ENCODE results near the gene RNASE1.

RNASE1 gene

DNA sequence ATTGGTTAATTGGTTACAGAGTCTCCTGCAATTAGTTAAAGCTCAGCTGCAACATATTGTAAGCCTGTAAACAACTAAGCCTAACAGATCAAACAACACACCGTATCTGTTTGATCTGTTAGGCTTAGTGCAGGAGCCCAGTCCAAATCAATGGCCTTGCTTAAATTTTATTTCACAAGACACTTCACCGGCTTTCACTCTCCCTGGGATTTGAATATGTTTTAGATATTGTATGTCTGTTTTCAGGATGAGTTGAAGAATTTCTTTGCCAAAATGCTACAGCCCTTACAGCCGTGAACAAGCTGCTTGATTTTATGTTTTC, 5.5 kb upstream of the RNASE1 start:
- DNase-seq (ENCODE audit: extremely low read depth in 1 of 2, low read depth in 1 of 2), result no peak

DNA sequence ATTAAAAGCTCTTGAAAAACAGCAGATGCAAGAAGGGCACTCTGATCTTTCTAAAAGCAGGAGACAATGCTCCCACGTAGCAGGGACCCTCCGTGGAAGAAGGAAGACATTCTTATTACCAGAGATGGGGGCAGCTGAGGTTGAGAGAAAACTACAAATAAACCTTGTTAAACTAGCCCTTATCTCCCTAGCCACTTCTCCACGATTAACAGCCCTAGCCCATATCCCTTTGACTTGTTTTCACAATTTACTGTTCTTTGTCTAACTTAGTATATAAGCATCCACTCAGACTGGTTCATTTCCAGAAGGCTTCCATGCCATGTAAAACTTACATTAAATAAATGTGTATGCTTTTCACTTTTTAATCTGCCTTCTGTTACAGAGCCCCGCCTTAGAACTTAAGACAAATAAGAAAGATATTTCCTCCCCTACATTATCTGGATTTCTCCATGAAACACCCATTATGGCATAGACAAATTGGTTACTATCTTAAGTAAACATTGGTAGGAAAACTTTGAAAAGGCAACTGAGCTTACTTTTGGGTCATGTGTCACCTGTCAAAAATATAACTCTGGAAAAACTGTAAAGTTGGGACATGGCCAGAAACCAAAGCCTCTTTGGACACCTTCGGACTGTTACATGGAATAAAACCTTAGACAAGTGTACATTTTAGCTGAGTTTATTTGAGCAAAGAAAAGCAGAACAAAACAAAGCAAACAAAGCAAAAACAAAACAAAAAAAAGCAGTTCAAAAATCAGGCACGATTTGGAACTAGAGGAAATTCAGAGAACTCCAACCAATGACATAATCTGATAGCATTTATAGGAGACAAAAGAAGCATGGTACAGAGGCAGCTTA, 4.9 kb upstream of the RNASE1 start:
- DNase-seq (ENCODE audit: extremely low read depth in 1 of 2, low read depth in 1 of 2), result no peak

DNA sequence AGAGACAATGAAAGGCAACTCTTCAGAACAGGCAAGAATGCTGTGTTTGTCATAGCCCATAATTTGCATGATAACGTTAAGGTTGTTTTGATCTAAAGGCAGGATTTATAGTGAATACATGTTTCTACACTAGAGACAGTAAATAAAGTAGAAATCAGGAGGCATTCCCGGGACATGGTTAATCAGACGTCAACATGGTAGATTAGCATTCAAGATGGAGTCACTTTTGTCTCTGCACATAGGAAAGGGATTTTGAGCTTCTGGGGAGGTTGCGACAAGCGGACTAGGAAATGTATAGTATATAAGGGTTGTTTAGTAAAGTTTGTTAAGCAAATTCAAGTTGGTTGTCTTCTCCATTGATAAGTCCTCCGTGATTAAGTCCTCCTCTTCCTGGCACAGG, 2.8 kb upstream of the RNASE1 start:
- no peak for DNase-seq (ENCODE audit: extremely low read depth in 1 of 2, low read depth in 1 of 2)

- DNase-seq (ENCODE audit: extremely low read depth in 1 of 2, low read depth in 1 of 2), result no peak
These were observed 579 bp upstream of the RNASE1 start for GRCh38 chr14:20803223-20803622.

GRCh38 chr14:20801726-20802125, 918 bp downstream of the RNASE1 start:
- DNase-seq (ENCODE audit: extremely low read depth in 1 of 2, low read depth in 1 of 2), result no peak

- no peak for DNase-seq (ENCODE audit: extremely low read depth in 1 of 2, low read depth in 1 of 2)
These were observed 2.6 kb downstream of the RNASE1 start for GRCh38 chr14:20799892-20800544.

DNA sequence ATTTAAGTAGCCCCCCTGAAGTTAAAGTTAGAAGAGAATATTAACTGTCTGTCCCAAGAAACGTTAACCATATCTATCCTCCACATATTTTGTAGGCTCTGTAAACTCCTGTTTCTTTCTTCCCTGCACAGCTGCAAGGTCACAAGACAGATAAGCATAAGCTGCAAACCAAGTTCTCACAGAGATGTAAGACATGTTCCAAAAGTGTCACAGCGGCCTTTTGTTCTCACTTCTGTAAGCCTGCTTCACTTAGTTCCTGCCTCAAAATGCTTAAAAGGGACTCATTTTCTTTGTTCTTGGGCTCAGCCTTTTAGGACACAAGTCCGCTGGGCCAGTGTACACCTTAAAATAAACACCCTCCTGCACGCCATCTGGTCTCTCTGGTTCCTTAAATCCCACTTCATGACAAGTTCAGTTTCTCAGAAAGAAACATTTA, 3.2 kb downstream of the RNASE1 start:
- DNase-seq (ENCODE audit: extremely low read depth in 1 of 2, low read depth in 1 of 2), result no peak

DNA sequence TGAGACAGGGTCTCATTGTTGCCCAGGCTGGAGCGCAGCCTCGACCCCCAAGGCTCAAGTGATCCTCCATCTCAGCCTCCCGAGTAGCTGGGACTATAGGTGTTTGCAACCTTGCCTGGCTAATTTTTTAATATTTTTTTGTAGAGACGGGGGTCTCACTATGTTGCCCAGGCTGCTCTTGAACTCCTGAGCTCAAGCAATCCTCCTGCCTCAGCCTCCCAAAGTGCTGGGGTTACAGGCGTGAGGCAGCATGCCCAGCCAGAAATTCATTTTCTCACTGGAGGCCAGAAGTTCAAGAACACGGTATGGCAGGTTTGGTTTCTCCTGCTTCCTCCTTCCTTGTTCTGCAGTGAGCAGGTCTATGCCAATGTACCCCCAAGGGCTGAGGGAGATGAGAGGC, 3.7 kb downstream of the RNASE1 start:
- DNase-seq (ENCODE audit: extremely low read depth in 1 of 2, low read depth in 1 of 2), result no peak

DNA sequence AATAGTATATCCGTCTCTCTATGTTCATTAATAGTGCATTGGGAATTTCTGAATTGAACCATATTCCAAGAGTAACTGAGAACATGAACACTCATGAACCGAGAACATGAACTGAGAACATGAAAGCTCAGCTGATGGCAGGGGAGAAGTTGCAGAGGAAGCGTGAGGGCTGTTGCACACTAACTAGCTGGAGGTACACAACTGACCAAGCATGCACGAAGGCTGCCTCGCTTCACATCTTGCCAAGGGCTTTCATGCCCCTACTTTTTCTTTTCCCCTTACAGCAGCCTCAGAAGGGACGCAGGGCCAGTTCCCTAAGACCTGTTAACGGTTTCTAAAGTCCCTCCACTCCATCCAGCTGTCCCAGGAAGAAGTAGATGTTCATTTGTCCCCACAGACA, 4.3 kb downstream of the RNASE1 start:
- DNase-seq (ENCODE audit: extremely low read depth in 1 of 2, low read depth in 1 of 2), result no peak

DNA sequence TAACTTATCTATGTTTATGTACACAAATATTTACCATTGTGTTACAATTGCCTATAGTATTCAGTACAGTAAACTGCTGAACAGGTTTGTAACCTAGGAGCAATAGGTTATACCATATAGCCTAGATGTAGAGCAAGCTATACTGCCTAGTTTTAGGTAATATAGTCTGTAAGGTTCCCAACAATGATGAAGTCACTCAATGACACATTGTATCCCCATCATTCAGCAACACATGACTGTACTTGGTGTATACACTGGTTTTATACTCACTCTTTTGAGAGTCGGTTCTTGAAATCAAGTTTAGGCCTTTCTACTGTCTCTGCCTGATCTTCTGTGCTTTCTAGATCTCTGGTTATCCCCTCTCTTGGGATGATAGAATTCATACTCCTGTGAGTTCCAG, 5.5 kb downstream of the RNASE1 start:
- no peak for DNase-seq (ENCODE audit: extremely low read depth in 1 of 2, low read depth in 1 of 2)

- no peak for DNase-seq (ENCODE audit: extremely low read depth in 1 of 2, low read depth in 1 of 2)
These were observed 7.8 kb downstream of the RNASE1 start for GRCh38 chr14:20794644-20795369.

DNA sequence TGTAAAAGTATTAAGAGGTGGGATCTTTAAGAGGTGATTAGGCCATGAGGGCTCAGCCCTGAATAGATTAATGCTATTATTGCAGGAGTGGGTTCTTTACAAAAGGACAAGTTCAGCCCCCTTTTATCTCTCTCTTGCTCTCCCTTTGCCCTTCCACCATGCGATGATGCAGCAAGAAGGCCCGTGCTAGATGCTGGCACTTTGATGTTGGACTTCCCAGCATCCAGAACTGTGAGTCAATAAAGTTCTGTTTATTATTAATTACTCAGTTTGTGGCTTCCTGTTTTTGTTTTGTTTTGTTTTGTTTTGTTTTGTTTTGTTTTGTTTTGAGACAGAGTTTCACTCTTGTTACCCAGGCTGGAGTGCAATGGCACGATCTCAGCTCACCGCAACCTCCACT, 10.1 kb downstream of the RNASE1 start:
- DNase-seq (ENCODE audit: extremely low read depth in 1 of 2, low read depth in 1 of 2), result no peak

DNA sequence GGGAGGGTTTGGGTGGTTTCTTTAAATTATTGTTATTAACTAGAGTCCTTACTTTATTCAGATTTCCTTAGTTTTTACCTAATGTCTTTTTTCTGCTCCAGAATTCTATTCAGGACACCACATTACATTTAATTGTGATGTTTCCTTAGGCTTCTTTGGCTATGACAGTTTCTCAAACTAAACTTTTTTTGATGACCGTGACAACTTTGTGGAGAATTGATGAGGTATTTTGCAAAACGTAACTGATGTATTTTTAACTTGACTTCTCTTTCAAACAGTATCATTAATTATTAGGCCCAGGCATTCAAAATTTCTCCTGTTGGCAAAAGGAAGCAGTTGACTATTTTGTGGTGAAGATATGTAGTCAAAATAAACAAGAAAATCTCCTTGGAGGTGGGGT, 11.0 kb downstream of the RNASE1 start:
- DNase-seq (ENCODE audit: extremely low read depth in 1 of 2, low read depth in 1 of 2), result no peak

DNA sequence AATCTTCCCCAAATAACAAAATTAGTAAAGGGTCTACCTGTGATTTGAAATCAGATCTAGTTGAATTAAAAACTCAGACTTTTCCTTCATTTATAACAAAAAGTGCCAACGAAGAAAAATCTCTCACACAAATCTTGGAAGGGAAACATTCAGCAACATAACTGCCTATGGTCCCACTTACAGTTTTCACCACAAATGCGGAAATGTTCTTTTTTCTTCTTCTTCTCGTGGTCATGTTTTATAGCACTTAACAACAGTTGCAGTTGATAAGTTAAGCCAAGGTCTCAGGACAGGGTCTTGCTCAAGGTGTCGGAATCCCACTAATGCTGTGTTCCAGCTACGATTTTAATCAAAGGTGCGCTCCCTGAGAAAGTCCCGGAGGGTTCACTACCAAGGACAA, 11.5 kb downstream of the RNASE1 start:
- no peak for DNase-seq (ENCODE audit: extremely low read depth in 1 of 2, low read depth in 1 of 2)

DNA sequence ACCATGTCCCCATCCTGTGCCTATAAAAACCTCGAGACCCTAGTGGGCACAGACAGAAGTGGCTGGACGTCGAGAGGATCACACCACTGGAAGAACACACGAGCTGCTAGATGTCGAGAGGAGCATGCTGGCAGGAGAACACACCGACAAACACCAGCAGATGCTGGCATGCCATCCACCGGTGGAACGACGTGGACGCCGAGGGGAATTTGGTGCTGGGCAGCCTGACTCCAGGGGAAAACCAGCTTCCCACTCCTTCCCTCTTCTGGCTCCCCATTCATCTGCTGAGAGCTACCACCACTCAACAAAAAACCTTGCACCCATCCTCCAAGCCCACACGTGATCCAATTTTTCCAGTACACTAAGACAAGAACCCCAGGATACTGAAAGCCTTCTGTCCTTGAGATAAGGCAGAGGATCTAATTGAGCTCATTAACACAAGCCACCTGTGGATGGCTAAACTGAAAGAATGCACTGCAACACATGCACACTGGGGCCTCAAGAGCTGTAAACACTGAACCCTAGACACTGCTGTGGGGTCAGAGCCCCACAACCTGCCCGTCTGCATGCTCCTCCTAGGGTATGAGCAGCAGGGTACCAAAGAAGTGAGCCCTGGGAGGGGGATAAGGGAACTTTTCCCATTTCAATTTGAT, 12.1 kb downstream of the RNASE1 start:
- DNase-seq (ENCODE audit: extremely low read depth in 1 of 2, low read depth in 1 of 2), result no peak

- DNase-seq (ENCODE audit: extremely low read depth in 1 of 2, low read depth in 1 of 2), result no peak
These were observed 13.3 kb downstream of the RNASE1 start for GRCh38 chr14:20789230-20789813.

DNA sequence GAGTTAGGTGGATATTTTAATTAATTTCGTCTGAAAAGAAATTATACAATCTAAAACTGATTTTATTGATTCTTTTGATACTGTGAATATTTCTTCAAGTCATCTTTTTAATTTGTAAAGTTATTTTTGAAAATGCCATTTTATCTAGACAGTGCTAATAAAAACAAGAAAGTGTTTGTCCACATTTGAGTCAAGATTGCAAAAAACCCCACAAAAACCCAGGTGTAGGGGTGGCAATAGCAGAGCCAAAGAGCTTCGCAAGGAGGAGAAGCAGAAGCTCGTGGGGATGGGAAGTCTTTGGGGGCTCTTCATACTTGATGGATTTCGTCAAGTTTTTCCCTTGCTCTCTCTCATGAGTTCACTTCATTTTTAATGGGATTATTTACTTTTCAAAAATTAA, 15.6 kb downstream of the RNASE1 start:
- DNase-seq (ENCODE audit: extremely low read depth in 1 of 2, low read depth in 1 of 2), result no peak

- DNase-seq (ENCODE audit: extremely low read depth in 1 of 2, low read depth in 1 of 2), result no peak
These were observed 20.3 kb downstream of the RNASE1 start for GRCh38 chr14:20782280-20782890.

- no peak for DNase-seq (ENCODE audit: extremely low read depth in 1 of 2, low read depth in 1 of 2)
These were observed 20.8 kb downstream of the RNASE1 start for GRCh38 chr14:20781803-20782202.

DNA sequence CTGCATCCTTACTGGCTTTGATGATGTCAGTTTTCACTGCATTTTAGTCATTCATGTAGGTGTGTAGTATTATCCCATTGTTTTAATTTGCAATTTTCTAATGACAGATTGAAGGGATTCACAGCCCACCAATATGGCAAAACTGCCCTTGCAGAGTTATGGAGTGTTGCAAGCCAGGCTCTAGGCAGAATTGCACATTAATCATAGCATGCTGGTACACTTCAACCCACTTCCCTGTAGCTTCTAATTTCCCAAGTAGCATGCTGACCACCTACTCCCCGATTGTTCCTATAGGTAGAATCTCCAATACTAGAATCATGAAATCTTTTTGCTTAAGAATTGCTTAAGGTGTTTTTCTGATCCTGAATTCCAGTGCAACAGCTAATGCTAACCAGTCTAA, 26.7 kb downstream of the RNASE1 start:
- DNase-seq (ENCODE audit: extremely low read depth in 1 of 2, low read depth in 1 of 2), result no peak

GRCh38 chr14:20775043-20775442, 27.6 kb downstream of the RNASE1 start:
- no peak for DNase-seq (ENCODE audit: extremely low read depth in 1 of 2, low read depth in 1 of 2)
